NCI-H1105 (cell line): Measurements from ENCODE around the gene HOXD12.

Experiments
- DNase-seq: peaks from one replicate; lab custom pipeline; 2025; lab: John Stamatoyannopoulos, UW

HOXD12 gene

DNA sequence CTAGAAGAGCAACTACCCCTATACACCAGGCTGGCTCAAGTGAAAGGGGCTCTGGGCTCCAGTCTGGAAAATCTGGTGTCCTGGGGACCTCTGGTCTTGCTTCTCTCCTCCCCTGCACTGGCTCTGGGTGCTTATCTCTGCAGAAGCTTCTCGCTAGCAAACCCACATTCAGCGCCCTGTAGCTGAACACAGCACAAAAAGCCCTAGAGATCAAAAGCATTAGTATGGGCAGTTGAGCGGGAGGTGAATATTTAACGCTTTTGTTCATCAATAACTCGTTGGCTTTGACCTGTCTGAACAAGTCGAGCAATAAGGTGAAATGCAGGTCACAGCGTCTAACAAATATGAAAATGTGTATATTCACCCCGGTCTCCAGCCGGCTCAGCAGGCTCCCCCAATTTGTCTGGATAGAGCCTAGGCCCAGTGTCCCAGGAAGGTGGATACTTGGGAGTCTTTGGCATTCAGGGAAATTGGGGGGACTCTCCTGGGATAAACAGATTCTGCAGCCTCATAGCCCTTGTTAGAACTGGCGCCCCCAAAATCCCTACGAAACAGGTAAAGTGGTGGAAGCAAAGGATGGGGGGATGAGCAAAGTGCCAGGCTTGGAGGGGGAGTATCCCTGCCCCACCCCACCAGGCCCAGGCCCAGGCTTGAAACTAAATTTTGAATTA, 49.3 kb downstream of the HOXD12 start:
- DNase-seq, result no peak

DNA sequence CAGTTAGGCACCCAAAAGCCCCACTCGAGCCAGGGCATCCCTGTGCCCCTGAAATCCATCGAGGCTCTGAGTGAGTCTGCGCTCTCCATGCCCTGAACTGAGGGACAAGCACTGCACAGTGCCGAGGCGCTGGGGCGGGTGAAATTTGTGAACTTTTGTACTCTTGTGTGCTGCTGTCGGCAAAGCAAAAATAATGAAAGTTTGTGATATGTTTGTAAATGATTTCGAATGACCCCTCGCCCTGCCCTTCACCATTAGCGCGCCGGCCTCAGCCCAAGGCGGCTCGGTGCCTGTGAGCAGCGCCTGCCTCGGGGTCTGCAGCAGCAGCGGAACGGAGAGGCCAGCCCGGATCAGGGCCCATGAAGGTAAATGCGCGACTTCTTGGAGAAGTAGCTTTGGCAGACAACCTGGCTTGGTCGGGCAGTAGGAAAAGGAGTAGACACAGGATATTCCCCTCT, 49.9 kb downstream of the HOXD12 start:
- DNase-seq, result no peak

DNA sequence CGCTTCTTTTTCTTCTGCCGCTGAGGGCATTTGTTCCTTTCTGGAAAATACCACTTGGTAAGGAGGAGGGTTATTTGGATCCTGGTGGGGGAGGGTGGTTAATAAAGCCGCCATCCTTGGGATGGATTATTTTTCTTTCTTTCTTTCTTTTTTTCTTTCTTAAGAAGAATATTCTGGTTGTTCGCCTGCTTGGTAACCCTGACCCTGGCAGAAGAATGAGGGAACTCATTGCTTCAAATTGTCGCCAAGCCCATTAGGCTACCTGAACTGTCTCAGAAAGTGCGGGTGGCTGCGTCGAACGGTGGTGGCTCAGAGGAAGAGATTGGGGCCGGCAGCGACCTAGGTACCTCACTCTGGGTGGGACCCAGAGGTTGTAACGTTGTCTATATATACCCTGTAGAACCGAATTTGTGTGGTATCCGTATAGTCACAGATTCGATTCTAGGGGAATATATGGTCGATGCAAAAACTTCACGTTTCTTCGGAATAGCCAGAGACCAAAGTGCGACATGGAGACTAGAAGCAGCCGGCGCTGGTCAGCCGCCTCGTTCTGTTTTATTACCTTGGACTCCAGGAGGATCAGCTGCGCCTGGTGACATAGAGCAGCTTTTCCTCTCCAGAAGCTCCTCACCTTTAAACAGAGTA, 50.5 kb downstream of the HOXD12 start:
- DNase-seq, result no peak

GRCh38 chr2:176150584-176151441, 51.2 kb downstream of the HOXD12 start:
- no peak for DNase-seq

DNA sequence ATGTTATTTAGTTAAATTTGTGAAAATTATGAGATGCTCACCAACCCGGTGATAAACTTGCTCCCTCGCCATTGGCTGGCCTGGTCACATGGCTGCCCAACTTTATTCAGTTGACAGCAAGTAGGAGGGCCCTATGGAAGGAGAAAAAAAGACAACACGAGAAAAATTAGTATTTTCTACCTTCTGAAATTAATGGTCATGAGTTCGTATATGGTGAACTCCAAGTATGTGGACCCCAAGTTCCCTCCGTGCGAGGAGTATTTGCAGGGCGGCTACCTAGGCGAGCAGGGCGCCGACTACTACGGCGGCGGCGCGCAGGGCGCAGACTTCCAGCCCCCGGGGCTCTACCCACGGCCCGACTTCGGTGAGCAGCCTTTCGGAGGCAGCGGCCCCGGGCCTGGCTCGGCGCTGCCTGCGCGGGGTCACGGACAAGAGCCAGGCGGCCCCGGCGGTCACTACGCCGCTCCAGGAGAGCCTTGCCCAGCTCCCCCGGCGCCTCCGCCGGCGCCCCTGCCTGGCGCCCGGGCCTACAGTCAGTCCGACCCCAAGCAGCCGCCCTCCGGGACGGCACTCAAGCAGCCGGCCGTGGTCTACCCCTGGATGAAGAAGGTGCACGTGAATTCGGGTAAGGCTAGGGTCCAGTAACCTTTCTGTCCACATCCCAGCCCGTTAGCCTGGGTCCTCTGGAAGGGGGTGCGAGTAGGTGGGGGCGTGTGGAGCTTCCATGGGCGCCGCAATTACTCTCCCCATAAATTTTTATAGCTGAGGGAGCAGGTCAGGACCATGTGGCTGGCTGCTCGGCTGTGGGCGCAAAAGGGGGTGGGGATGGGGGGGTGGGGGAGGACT, 52.1 kb downstream of the HOXD12 start, which contains the start of gene HOXD4:
TSS of gene HOXD4 (plus strand) at position 109 of the 846 bp plus-strand sequence. CDS start at position 193, 84 bp downstream.
- no peak for DNase-seq
